GM18502 (cell line): Measurements from ENCODE around the gene HYDIN.

Experiments used
- ATAC-seq: cut with Tn5 transposase; IDR thresholded peaks from one replicate; pipeline ENCODE4 v1.9.1; 2021; ENCODE audit warnings: mild to moderate bottlenecking; ENCODE audit not compliant: unreplicated experiment, poor library complexity

Gene HYDIN

GRCh38 chr16:70770626-70771552 is 459.6 kb downstream of the HYDIN start:
- peak; percentile 77 for ATAC-seq

- no peak for ATAC-seq
Measured at GRCh38 chr16:70770291-70770625, 460.3 kb downstream of the HYDIN start.

- ATAC-seq, result no peak
Measured at GRCh38 chr16:70769761-70770160, 460.8 kb downstream of the HYDIN start.

GRCh38 chr16:70769131-70769530 is 461.4 kb downstream of the HYDIN start:
- no peak for ATAC-seq

- no peak for ATAC-seq
Measured at GRCh38 chr16:70768203-70768580, 462.3 kb downstream of the HYDIN start.

- no peak for ATAC-seq
Measured at GRCh38 chr16:70767377-70768202, 462.9 kb downstream of the HYDIN start.

- ATAC-seq, result no peak
Measured at GRCh38 chr16:70766658-70767057, 463.9 kb downstream of the HYDIN start.

GRCh38 chr16:70766176-70766575 is 464.3 kb downstream of the HYDIN start:
- ATAC-seq, result no peak

- ATAC-seq, result no peak
Measured at GRCh38 chr16:70765491-70765890, 465.0 kb downstream of the HYDIN start.

GRCh38 chr16:70764632-70765031 is 465.9 kb downstream of the HYDIN start:
- no peak for ATAC-seq

- ATAC-seq, result no peak
Measured at GRCh38 chr16:70760221-70760620, 470.3 kb downstream of the HYDIN start.

- ATAC-seq, result no peak
Measured at GRCh38 chr16:70759666-70760065, 470.9 kb downstream of the HYDIN start.

- ATAC-seq, result no peak
Measured at GRCh38 chr16:70758786-70759185, 471.7 kb downstream of the HYDIN start.
